ENCODE results near the gene IL17RC. TPM values are rescaled to one million over a fixed set of nuclear protein-coding genes. Genes with fewer than 3 reads are reported as not detected.

Gene IL17RC
- total RNA-seq, 2 experiments from 2014 or later = 0.23 to 0.73 TPM

- ChIA-PET POLR2A (no interaction called here), CTCF (ENCODE audit: unreplicated experiment) (interaction anchor here (0.9 kb wide), 1 partner anchor 9 kb away, joined by 4 read pairs; no protein-coding TSS in a partner anchor)
- H3K4me2 ChIP-seq (ENCODE audit: low read length) = no peak overlapping the region
- H3K27ac ChIP-seq (ENCODE audit: low read depth, low read length, poor library complexity, severe bottlenecking) = no peak overlapping the region
- H3K9me3 ChIP-seq (ENCODE audit: low read length) = no peaks in the 10 kb centered on the region
- no peaks in the 10 kb centered on the region for H3K9me2 ChIP-seq (ENCODE audit: insufficient read depth, low read length)
- no peaks in the 10 kb centered on the region for H3K79me2 ChIP-seq (ENCODE audit: insufficient read depth, low read depth, low read length)
- no TSS peak for BruUV-seq (replicated peaks)
- no peak overlapping the region for H2AFZ ChIP-seq (ENCODE audit: low read length)
- H3K36me3 ChIP-seq (ENCODE audit: insufficient read depth, low read length) = no peaks in the 10 kb centered on the region
- H4K20me1 ChIP-seq (ENCODE audit: insufficient read depth, low read length) = no peaks in the 10 kb centered on the region
- DNase-seq (ENCODE audit: low spot score) = no peak
- no peak overlapping the region for H3K4me3 ChIP-seq (ENCODE audit: low read depth, low read length, poor library complexity, severe bottlenecking)
- peaks cover 11% of the 10 kb centered on the region for H3K4me1 ChIP-seq (ENCODE audit: insufficient read depth, low read length, poor library complexity, severe bottlenecking)
- no peak for TF ChIP-seq CTCF (conservative IDR thresholded peaks at IDR 0.05; ENCODE audit: low read length)
- no peak for TF ChIP-seq EZH2phosphoT487 (IDR thresholded peaks at IDR 0.05; ENCODE audit: borderline replicate concordance, low read depth, low read length)
- intact Hi-C loops (cut with micrococcal nuclease; ENCODE audit: unreplicated experiment) = no loop called here
Observed at GRCh38 chr3:9955611-9956352, 38.9 kb downstream of the IL17RC start.

- Histone ChIP-seq H3K9me2 (ENCODE audit: insufficient read depth, low read length) (no peaks in the 10 kb centered on the region), H3K27ac (ENCODE audit: low read depth, low read length, poor library complexity, severe bottlenecking) (no peak overlapping the region), H3K36me3 (ENCODE audit: insufficient read depth, low read length) (peaks cover 4% of the 10 kb centered on the region; the same call in 1 of the 2 replicates), H2AFZ (ENCODE audit: low read length) (no peak overlapping the region), H3K4me1 (ENCODE audit: insufficient read depth, low read length, poor library complexity, severe bottlenecking) (no peaks in the 10 kb centered on the region), H3K4me3 (ENCODE audit: low read depth, low read length, poor library complexity, severe bottlenecking) (no peak overlapping the region), H4K20me1 (ENCODE audit: insufficient read depth, low read length) (no peaks in the 10 kb centered on the region), H3K9me3 (ENCODE audit: low read length) (no peaks in the 10 kb centered on the region), H3K79me2 (ENCODE audit: insufficient read depth, low read depth, low read length) (no peaks in the 10 kb centered on the region), H3K4me2 (ENCODE audit: low read length) (no peak overlapping the region)
- POLR2A ChIA-PET = no interaction called here
- TF ChIP-seq CTCF (conservative IDR thresholded peaks at IDR 0.05; ENCODE audit: low read length) (peak; percentile 64), EZH2phosphoT487 (IDR thresholded peaks at IDR 0.05; ENCODE audit: borderline replicate concordance, low read depth, low read length) (no peak)
- CTCF ChIA-PET (ENCODE audit: unreplicated experiment) = no interaction called here
- intact Hi-C loops (cut with micrococcal nuclease; ENCODE audit: unreplicated experiment) = no loop called here
- BruUV-seq (replicated peaks) = no TSS peak
- DNase-seq (ENCODE audit: low spot score) = peak; percentile 16
Observed at GRCh38 chr3:9957214-9957613, 40.3 kb downstream of the IL17RC start.

Measured in OCI-LY7 (cell line).